H9 (cell line): ENCODE measurements around the gene SP140L. TPM values are rescaled to one million over a fixed set of nuclear protein-coding genes. Genes with fewer than 3 reads are reported as not detected.

ENCODE experiments used
- DNase-seq: peaks from one replicate; pipeline ENCODE4 v3.0.0-alpha.2; 2017
- H2AFZ ChIP-seq: one replicate; pipeline ENCODE4 v1.6.1; 2013; ENCODE audit warnings: mild to moderate bottlenecking, low read length, control low read depth, moderate library complexity
- H2AK5ac ChIP-seq: 2 replicates; pipeline ENCODE4 v1.6.1; 2013; ENCODE audit warnings: low read length, control low read depth, mixed read lengths; ENCODE audit not compliant: insufficient read length
- H2BK120ac ChIP-seq: one replicate; pipeline ENCODE4 v1.6.1; 2013; ENCODE audit warnings: low read depth, mild to moderate bottlenecking, low read length, control low read depth, inconsistent platforms; ENCODE audit not compliant: poor library complexity, severe bottlenecking
- H2BK12ac ChIP-seq: 2 replicates; pipeline ENCODE4 v1.6.1; 2013; ENCODE audit warnings: low read length, control low read depth, mixed read lengths, low read depth; ENCODE audit not compliant: insufficient read length
- H2BK15ac ChIP-seq: 2 replicates; pipeline ENCODE4 v1.6.1; 2013; ENCODE audit warnings: low read depth, low read length, control low read depth
- H2BK20ac ChIP-seq: one replicate; pipeline ENCODE4 v1.6.1; 2013; ENCODE audit warnings: low read depth, mild to moderate bottlenecking, low read length, control low read depth, inconsistent platforms; ENCODE audit not compliant: poor library complexity, severe bottlenecking
- H2BK5ac ChIP-seq: 2 replicates; pipeline ENCODE4 v1.6.1; 2013; ENCODE audit warnings: low read length, control low read depth, mixed read lengths; ENCODE audit not compliant: insufficient read length
- H3K14ac ChIP-seq: 2 replicates; pipeline ENCODE4 v1.6.1; 2013; ENCODE audit warnings: low read length, control low read depth; ENCODE audit not compliant: insufficient read depth
- H3K18ac ChIP-seq: 2 replicates; pipeline ENCODE4 v1.6.1; 2013; ENCODE audit warnings: low read depth, mild to moderate bottlenecking, mixed read lengths, low read length, control low read depth; ENCODE audit not compliant: insufficient read length
- H3K23ac ChIP-seq: 2 replicates; pipeline ENCODE4 v1.6.1; 2013; ENCODE audit warnings: low read length, control low read depth, mixed read lengths, low read depth; ENCODE audit not compliant: insufficient read length
- H3K23me2 ChIP-seq: 2 replicates; pipeline ENCODE4 v1.6.1; 2013; ENCODE audit warnings: low read depth, mild to moderate bottlenecking, mixed read lengths, low read length, control low read depth; ENCODE audit not compliant: insufficient read length, poor library complexity, severe bottlenecking
- H3K27ac ChIP-seq: 2 replicates; pipeline ENCODE4 v1.5.1; 2013; ENCODE audit warnings: low read length, control low read depth, mixed read lengths, low read depth; ENCODE audit not compliant: insufficient read length
- H3K27me3 ChIP-seq: 2 replicates; pipeline ENCODE4 v1.6.1; 2013; ENCODE audit warnings: low read length, control low read depth, inconsistent platforms; ENCODE audit not compliant: insufficient read depth
- H3K4ac ChIP-seq: 2 replicates; pipeline ENCODE4 v1.6.1; 2013; ENCODE audit warnings: low read depth, mild to moderate bottlenecking, control low read depth, inconsistent platforms, low read length, moderate library complexity
- H3K4me1 ChIP-seq: 2 replicates; pipeline ENCODE4 v1.6.1; 2013; ENCODE audit warnings: low read length, control low read depth, inconsistent platforms; ENCODE audit not compliant: insufficient read depth
- H3K4me2 ChIP-seq: 2 replicates; pipeline ENCODE4 v1.6.1; 2013; ENCODE audit warnings: low read length, control low read depth, mixed read lengths; ENCODE audit not compliant: insufficient read length, insufficient read depth
- H3K56ac ChIP-seq: 2 replicates; pipeline ENCODE4 v1.6.1; 2013; ENCODE audit warnings: low read depth, mild to moderate bottlenecking, mixed read lengths, low read length, control low read depth; ENCODE audit not compliant: insufficient read length
- H3K79me1 ChIP-seq: 2 replicates; pipeline ENCODE4 v1.6.1; 2013; ENCODE audit warnings: low read depth, mild to moderate bottlenecking, moderate library complexity, low read length, control low read depth, inconsistent platforms; ENCODE audit not compliant: insufficient read depth, poor library complexity, severe bottlenecking
- H3K79me2 ChIP-seq: 2 replicates; pipeline ENCODE4 v1.6.1; 2013; ENCODE audit warnings: low read length, control low read depth, inconsistent platforms; ENCODE audit not compliant: insufficient read depth
- H3K9ac ChIP-seq: 2 replicates; pipeline ENCODE4 v1.6.1; 2013; ENCODE audit warnings: low read length, control low read depth, mixed read lengths; ENCODE audit not compliant: insufficient read length; ENCODE audit errors: extremely low read depth
- H3K9me3 ChIP-seq: one replicate; pipeline ENCODE4 v1.6.1; 2013; ENCODE audit warnings: low read depth, low read length, inconsistent platforms; ENCODE audit not compliant: control insufficient read depth
- H3T11ph ChIP-seq: one replicate; pipeline ENCODE4 v1.6.1; 2013; ENCODE audit warnings: mild to moderate bottlenecking, low read length, control low read depth, inconsistent platforms
- H4K20me1 ChIP-seq: one replicate; pipeline ENCODE4 v1.6.1; 2013; ENCODE audit not compliant: control insufficient read depth, insufficient read length, insufficient read depth
- H4K5ac ChIP-seq: 2 replicates; pipeline ENCODE4 v1.6.1; 2013; ENCODE audit warnings: low read depth, mild to moderate bottlenecking, mixed read lengths, low read length, control low read depth; ENCODE audit not compliant: insufficient read length
- H4K8ac ChIP-seq: replicated peaks from 2 replicates; pipeline ENCODE4 v1.6.1; 2013; ENCODE audit warnings: low read length, control low read depth, mixed read lengths, low read depth; ENCODE audit not compliant: insufficient read length
- H4K91ac ChIP-seq: 2 replicates; pipeline ENCODE4 v1.6.1; 2013; ENCODE audit warnings: low read depth, mild to moderate bottlenecking, moderate library complexity, mixed read lengths, low read length, control low read depth; ENCODE audit not compliant: insufficient read length
- H3K27ac Mint-ChIP-seq, 3 experiments: 2 replicates in 2 of 3; 3 replicates in 1 of 3; pipeline ENCODE4 v1.8.0; 2020 to 2021; ENCODE audit warnings: mixed read lengths in 3 of 3, mild to moderate bottlenecking in 1 of 3, moderate library complexity in 1 of 3
- H3K27me3 Mint-ChIP-seq: 2 replicates; pipeline ENCODE4 v1.8.0; 2021; ENCODE audit warnings: low read depth, mild to moderate bottlenecking, moderate library complexity, mixed read lengths
- H3K36me3 Mint-ChIP-seq, 3 experiments: 2 replicates in 2 of 3; 3 replicates in 1 of 3; pipeline ENCODE4 v1.8.0; 2020 to 2021; ENCODE audit warnings: low read depth in 3 of 3, mixed read lengths in 3 of 3; ENCODE audit not compliant: insufficient read depth in 1 of 3
- H3K4me1 Mint-ChIP-seq, 2 experiments: 2 replicates each; pipeline ENCODE4 v1.8.0; 2020; ENCODE audit warnings: mixed read lengths in 2 of 2
- H3K4me3 Mint-ChIP-seq, 2 experiments: 2 replicates in 1 of 2; 3 replicates in 1 of 2; pipeline ENCODE4 v1.8.0; 2020 to 2021; ENCODE audit warnings: mild to moderate bottlenecking in 2 of 2, mixed read lengths in 2 of 2, moderate library complexity in 1 of 2
- H3K9me3 Mint-ChIP-seq, 2 experiments: 2 replicates in 1 of 2; 3 replicates in 1 of 2; pipeline ENCODE4 v1.8.0; 2020; ENCODE audit warnings: mild to moderate bottlenecking in 2 of 2, mixed read lengths in 2 of 2, moderate library complexity in 1 of 2
- WGBS: extraction: QIAGEN DNeasy Blood & Tissue Kit; methylation state at CpG from one replicate; pipeline ENCODE4 v1.1.7; 2013; ENCODE audit warnings: missing lambda C conversion rate, low lambda C conversion rate, mixed read lengths; ENCODE audit not compliant: insufficient read length; ENCODE audit errors: extremely low coverage; 5-methylcytosine and 5-hydroxymethylcytosine counted together
- total RNA-seq: library from RNA; stranded (reverse); gene quantifications from 2 replicates; pipeline ENCODE4 v1.2.1, GENCODE V29; 2021
- TF ChIP-seq, protein P1 (sequence below): fragments of 200-600 bp; sonication (generic); conservative IDR thresholded peaks from 3 replicates; pipeline ENCODE4 v1.8.0; 2021; ENCODE audit warnings: antibody characterized with exemption, mild to moderate bottlenecking

Gene SP140L
- total RNA-seq, 1 experiment from 2014 or later = 1.3 TPM

DNA sequence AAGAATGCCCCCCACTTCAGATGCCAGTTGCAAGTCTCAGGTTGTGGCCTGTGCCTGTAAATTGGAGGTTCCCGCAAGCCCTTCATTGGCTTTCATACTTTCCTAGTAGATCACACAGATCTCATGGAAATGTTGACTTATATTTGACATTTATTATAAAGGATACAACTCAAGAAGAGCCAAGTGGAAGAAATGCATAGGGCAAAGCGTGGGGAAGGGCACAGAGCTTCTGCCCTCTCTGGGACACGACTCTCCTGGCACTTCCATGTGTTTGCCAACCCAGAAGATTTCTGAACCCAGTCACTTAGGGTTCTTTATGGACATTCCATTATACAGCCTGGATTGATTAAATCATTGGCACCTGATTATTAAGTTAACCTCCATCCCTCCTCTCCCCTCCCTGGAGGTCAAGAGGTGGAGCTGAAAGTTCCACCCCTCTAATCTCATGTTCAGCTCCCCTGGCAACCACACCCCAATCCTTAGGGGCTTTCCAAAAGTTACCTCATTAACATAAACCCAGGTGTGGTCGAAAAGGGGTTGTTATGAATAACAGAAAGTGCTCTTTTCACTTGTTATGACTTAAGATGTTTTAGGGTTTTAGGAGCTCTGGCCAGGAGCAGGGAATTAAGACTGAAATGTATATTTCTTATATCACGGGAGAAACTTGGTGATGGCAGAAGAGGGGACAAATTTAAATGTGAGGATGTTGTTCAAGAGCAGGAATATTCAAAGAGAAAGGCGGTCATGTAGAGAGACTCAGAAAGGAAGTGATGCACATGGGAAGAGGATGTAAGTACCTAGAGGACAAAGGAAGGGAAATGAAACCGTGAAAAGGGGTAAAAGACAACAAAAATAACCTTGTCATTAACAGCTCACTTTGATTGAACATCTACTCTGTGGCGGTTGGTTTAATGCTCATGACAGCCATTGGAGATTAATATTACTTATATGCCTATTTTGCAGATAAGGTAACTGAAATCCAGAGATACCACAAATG lies 120.8 kb downstream of the SP140L start:
- H2BK15ac ChIP-seq = no peak overlapping the region
- H3K4me1 Mint-ChIP-seq = peaks cover 3 to 4% of the 10 kb centered on the region in 2 experiments
- H3K23me2 ChIP-seq = no peaks in the 10 kb centered on the region
- H3K4me3 Mint-ChIP-seq = no peak overlapping the region
- H2AK5ac ChIP-seq = no peak overlapping the region
- no peak overlapping the region for H2BK20ac ChIP-seq
- no peak overlapping the region for H2BK120ac ChIP-seq
- H3K9me3 ChIP-seq = no peaks in the 10 kb centered on the region
- TF ChIP-seq, protein P1, sequence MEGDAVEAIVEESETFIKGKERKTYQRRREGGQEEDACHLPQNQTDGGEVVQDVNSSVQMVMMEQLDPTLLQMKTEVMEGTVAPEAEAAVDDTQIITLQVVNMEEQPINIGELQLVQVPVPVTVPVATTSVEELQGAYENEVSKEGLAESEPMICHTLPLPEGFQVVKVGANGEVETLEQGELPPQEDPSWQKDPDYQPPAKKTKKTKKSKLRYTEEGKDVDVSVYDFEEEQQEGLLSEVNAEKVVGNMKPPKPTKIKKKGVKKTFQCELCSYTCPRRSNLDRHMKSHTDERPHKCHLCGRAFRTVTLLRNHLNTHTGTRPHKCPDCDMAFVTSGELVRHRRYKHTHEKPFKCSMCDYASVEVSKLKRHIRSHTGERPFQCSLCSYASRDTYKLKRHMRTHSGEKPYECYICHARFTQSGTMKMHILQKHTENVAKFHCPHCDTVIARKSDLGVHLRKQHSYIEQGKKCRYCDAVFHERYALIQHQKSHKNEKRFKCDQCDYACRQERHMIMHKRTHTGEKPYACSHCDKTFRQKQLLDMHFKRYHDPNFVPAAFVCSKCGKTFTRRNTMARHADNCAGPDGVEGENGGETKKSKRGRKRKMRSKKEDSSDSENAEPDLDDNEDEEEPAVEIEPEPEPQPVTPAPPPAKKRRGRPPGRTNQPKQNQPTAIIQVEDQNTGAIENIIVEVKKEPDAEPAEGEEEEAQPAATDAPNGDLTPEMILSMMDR = no peak
- H3K36me3 Mint-ChIP-seq = no peaks in the 10 kb centered on the region; a peak in 1 of 7 replicates
- no peak overlapping the region for H2AFZ ChIP-seq
- H2BK12ac ChIP-seq = no peak overlapping the region
- no peaks in the 10 kb centered on the region for H3K79me2 ChIP-seq
- H3K27ac Mint-ChIP-seq = no peak overlapping the region
- no peaks in the 10 kb centered on the region for H3K4me1 ChIP-seq
- H3K18ac ChIP-seq = no peak overlapping the region
- H3K9me3 Mint-ChIP-seq = no peaks in the 10 kb centered on the region
- H4K91ac ChIP-seq = no peak overlapping the region
- no peaks in the 10 kb centered on the region for H3K79me1 ChIP-seq
- no peaks in the 10 kb centered on the region for H3K27me3 ChIP-seq
- no peak overlapping the region for H3K27ac ChIP-seq
- no peak overlapping the region for H4K5ac ChIP-seq
- H2BK5ac ChIP-seq = no peak overlapping the region
- no peak for DNase-seq
- H3K23ac ChIP-seq = no peak overlapping the region
- H3T11ph ChIP-seq = no peak overlapping the region
- no peak overlapping the region for H3K4ac ChIP-seq
- H4K20me1 ChIP-seq = no peaks in the 10 kb centered on the region
- no peak overlapping the region for H3K4me2 ChIP-seq
- no CpG with 5 or more reads among the region's 8 CpGs for WGBS
- no peak overlapping the region for H3K14ac ChIP-seq
- H3K9ac ChIP-seq = no peak overlapping the region
- H4K8ac ChIP-seq = no peak overlapping the region
- no peak overlapping the region for H3K56ac ChIP-seq
- H3K27me3 Mint-ChIP-seq = no peaks in the 10 kb centered on the region
